ENCODE data around the gene PITPNC1.

GRCh38 chr17:67620636-67621035 lies 243.6 kb downstream of the PITPNC1 start:
- TF ChIP-seq CTCF (IDR thresholded peaks at IDR 0.05) (no peak), POLR2A (IDR thresholded peaks at IDR 0.05) (no peak)

Data from tibial nerve (tissue), 3 donors.